Fibroblast of the conjunctiva (primary cell): ENCODE data around the gene FADS3.

Experiments
- DNase-seq: peaks from one replicate; pipeline ENCODE4 v3.0.0-alpha.2; 2010; ENCODE audit warnings: low read depth

Gene FADS3

DNA sequence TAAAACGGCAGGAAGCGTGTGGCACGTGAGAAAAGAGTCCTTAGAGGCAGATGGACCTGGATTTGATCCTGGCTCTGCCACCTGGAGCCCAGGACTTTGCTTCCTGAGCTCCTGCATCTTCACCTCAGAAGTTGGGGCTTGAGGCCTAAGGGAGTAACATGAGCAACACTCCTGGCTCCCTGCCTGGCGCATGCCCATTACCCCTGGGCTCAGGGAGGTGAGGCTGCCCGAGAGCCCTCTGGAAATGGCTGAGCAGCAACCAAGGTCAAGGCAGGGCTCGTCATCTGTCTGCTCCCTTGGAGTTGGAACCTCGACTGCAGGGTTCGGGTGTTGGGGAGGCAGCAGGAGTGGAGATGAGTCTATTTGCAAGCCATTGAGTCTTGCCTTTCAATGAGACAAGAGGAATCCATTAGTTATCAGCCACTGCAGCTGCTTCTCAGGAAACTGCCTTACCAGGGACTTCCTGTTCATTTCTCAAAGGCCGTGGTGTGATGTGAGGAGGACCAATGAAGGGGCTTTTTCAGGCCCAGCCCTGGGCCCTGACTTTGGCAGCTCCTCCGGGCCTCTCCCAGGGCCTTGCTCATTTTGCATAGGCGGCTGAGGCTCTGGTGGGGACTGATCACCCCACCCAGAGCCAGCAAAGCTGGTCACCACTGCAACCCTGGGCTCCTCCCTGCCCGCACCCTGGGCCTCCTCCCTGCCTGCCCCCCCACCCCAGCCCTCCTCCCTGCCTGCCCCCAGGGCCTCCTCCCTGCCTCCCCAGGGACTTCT, 56.9 kb downstream of the FADS3 start:
- DNase-seq = peak; percentile 62

DNA sequence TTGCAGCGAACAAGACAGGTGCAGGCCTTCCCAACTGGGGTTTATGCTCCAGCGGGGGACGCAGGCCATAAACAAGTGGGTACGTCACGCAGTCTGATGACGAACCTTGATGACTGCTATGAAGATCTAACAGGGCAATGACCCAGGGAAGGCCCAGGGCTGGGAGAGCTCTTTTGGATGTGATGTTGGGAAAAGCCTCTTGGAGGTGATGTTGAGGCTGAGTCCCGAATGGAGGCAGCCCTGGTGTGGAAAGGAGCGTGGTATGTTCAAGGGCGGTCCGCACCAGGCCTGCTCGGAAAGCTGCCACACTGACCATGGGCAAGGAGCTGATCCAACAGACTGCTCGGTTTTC, 57.4 kb downstream of the FADS3 start:
- DNase-seq = no peak

- DNase-seq = no peak
Measured at GRCh38 chr11:61833471-61833870, 57.9 kb downstream of the FADS3 start.

DNA sequence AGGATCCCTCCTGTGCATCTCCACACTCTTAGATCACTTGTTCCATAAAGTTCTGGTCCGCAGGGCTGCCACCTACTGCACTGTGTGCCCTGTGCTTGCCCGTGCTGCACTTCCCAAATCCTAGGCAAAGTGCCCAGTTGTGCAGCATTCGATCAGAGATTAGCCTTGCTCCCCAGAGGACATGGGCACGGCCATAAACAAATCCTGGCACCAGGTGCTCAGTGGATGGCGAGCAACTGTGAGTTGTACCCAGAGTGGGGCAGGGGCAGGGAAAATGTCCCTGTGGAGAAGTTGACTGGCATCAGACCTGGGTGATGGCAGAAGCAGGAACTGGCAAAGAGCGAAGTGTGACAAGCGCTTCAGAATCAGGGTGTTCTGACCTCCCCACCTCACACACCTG, 58.6 kb downstream of the FADS3 start:
- DNase-seq = no peak

DNA sequence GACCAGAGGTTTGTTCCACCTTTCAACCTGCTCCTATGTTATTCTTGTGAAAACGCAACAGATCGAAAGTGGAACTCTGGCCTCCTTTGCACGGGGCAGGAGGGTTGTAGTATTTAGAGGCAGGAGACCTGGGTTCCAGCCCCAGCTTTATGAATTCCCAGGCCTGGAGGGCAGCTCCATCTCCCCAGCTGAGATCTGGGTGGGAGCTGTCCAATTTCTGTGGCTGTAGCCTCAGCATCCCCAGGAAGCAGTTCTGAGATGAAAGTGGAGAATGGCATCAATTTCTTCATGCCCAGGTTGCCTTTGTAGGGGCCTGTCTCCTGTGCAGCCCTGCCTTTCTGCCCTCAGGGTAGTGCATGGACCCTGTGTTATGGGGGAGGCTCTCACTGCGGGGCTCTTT, 59.1 kb downstream of the FADS3 start:
- DNase-seq = no peak

GRCh38 chr11:61830237-61831105, 60.9 kb downstream of the FADS3 start:
- no peak for DNase-seq

GRCh38 chr11:61829806-61830205, 61.5 kb downstream of the FADS3 start:
- no peak for DNase-seq

GRCh38 chr11:61828629-61829407, 62.5 kb downstream of the FADS3 start:
- no peak for DNase-seq

DNA sequence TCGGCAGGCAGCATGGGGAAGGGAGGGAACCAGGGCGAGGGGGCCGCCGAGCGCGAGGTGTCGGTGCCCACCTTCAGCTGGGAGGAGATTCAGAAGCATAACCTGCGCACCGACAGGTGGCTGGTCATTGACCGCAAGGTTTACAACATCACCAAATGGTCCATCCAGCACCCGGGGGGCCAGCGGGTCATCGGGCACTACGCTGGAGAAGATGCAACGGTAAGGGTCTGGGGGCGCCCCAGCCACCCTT, 63.0 kb downstream of the FADS3 start:
- DNase-seq = no peak

DNA sequence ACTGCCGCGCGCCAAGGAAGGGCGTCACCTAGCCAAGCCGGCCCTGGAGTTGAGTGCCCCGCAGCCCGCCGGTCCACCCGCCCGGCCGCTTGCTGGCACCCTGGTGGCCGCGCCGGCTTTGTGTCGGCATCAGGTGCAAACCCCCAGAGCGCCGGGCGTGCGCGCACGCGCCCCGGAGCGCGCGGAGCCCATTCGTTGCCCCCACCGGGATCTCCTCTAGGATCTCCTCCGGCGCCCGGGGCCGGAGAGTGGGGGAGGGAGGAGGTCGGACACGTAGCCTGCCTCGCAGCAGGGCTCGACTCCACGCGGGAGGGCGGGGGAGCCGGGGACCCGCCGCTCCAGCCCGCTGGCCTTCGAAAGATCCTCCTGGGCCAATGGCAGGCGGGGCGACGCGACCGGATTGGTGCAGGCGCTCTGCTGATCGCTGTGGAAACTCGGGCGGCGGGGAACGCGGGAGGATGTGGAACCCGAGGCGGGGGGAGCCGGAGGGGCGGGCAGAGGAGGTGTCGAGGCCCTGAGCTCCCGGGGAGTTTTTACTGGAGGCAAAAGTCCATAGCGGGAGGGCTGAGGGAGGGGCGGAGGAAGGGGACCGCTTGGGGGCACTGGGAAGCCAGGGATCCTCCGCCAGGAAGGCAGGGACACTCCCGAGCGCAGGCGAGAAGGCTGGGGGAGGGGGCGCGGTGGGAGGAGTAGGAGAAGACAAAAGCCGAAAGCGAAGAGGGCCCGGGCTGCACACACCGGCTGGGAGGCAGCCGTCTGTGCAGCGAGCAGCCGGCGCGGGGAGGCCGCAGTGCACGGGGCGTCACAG, 63.6 kb downstream of the FADS3 start, which contains the start of gene FADS2:
Gene FADS2, plus strand, starts transcription at position 730 of the 808 bp plus-strand sequence. CDS start 91 bp downstream, outside the sequence.
- DNase-seq = peak; percentile 93

DNA sequence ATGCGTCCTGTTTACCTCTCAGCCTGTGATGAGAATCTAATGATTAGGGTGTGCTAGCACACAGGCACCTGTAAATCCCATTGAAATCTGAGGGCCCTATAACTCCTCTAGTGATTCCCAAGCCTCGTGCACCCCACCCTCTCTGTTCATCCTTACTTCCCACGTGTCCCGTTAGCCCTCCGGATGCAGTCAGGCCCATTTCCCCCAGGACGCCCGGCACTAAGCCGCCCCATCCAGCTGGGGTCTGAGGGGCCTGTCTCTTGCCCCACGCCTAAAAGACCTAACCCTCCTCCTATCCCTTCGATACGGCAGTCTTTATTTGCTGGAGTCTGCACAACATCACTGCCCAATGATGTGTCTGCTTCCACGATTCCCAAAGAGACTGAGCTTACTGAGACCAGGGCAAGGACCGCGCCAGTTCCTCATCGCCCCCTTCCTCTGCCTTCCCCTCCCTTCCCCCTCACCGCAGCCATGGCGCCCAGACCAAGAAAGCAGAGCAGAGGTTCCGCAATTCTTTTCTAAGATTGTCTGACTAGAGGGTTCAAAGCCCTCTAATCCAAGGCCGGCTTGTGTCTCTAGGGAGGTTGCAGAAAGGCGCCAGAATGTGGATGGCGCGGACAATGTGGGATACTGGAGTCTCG, 64.3 kb downstream of the FADS3 start:
- no peak for DNase-seq
